Medulla oblongata (tissue), 1 donor: ENCODE data around the gene TSPYL2.

Source experiments
- DNase-seq: peaks from one replicate; pipeline ENCODE4 v3.0.0-alpha.2; 2015; ENCODE audit errors: extremely low spot score

Gene TSPYL2

GRCh38 chrX:53125506-53125905, 43.3 kb downstream of the TSPYL2 start:
- DNase-seq = no peak

GRCh38 chrX:53126377-53126776, 44.2 kb downstream of the TSPYL2 start:
- no peak for DNase-seq

- DNase-seq = no peak
Observed at GRCh38 chrX:53128097-53128749, 46.1 kb downstream of the TSPYL2 start.

GRCh38 chrX:53133400-53133799, 51.2 kb downstream of the TSPYL2 start:
- no peak for DNase-seq

DNA sequence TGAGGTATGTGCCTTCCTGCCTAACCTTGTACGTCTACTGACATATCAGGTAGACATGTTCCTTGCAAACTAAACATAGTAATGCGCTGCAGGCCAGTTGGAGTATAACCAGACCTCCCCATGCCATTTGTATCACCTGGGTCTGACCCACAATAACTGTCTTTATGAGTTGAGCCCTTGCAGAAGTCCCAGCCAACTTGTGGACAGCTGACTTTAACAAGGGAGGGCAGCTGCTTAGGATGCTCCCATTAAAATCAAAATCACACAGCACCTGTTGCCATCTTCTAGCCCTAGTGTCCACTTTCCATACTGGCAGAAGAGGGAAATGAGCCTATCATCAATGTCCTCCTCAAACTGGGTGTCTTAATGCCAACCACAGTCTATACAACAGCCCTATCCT, 53.4 kb downstream of the TSPYL2 start:
- DNase-seq = no peak
